Fibroblast of lung (primary cell): Measurements from ENCODE around the gene SHQ1. TPM values are rescaled to one million over a fixed set of nuclear protein-coding genes. Genes with fewer than 3 reads are reported as not detected.
"Not testable (repeated sequence)": the region's sequence is repeated elsewhere in the genome, so short reads cannot be mapped to it uniquely, and the experiment has no call there.

Experiments used
- DNase-seq, 2 donors: peaks; one replicate each; pipeline versions ENCODE4 v3.0.0 to v3.0.0-alpha.2; 2010; ENCODE audit warnings: low read depth in 2 of 2
- H2AFZ ChIP-seq: 2 replicates; pipeline ENCODE4 v1.5.1; 2012; ENCODE audit warnings: low read length, control low read depth, inconsistent platforms
- H3K27ac ChIP-seq: 2 replicates; pipeline ENCODE4 v1.5.1; 2011; ENCODE audit warnings: low read length, control low read depth; ENCODE audit not compliant: insufficient read depth
- H3K27me3 ChIP-seq: 2 replicates; pipeline ENCODE4 v1.5.1; 2011; ENCODE audit warnings: mild to moderate bottlenecking, low read length; ENCODE audit not compliant: control insufficient read depth, insufficient read depth
- H3K36me3 ChIP-seq: 2 replicates; pipeline ENCODE4 v1.5.1; 2011; ENCODE audit warnings: low read length; ENCODE audit not compliant: control insufficient read depth, insufficient read depth
- H3K4me1 ChIP-seq: 2 replicates; pipeline ENCODE4 v1.5.1; 2011; ENCODE audit warnings: low read length; ENCODE audit not compliant: control insufficient read depth, insufficient read depth; ENCODE audit errors: extremely low read depth
- H3K4me2 ChIP-seq: 2 replicates; pipeline ENCODE4 v1.5.1; 2011; ENCODE audit warnings: low read length, control low read depth; ENCODE audit not compliant: insufficient read depth; ENCODE audit errors: extremely low read depth
- H3K4me3 ChIP-seq, 4 experiments: fragments of 200-600 bp in 1 of 4; sonication (generic) in 1 of 4; replicated peaks in 1 of 4; 2 replicates each; pipeline ENCODE4 v1.5.1; 2011 to 2016; ENCODE audit warnings: low read length in 4 of 4, low read depth in 3 of 4, mild to moderate bottlenecking in 3 of 4, control low read depth in 2 of 4, inconsistent platforms in 1 of 4, mixed read lengths in 1 of 4; ENCODE audit not compliant: insufficient read depth in 1 of 4; ENCODE audit errors: control extremely low read depth in 1 of 4
- H3K79me2 ChIP-seq: 2 replicates; pipeline ENCODE4 v1.5.1; 2012; ENCODE audit warnings: mild to moderate bottlenecking, low read length, inconsistent platforms; ENCODE audit not compliant: control insufficient read depth, insufficient read depth
- H3K9ac ChIP-seq: 2 replicates; pipeline ENCODE4 v1.5.1; 2011; ENCODE audit warnings: mild to moderate bottlenecking, low read length, control low read depth; ENCODE audit not compliant: insufficient read depth
- H3K9me3 ChIP-seq: 2 replicates; pipeline ENCODE4 v1.5.1; 2012; ENCODE audit warnings: low read depth, low read length; ENCODE audit not compliant: control insufficient read depth, insufficient read depth
- H4K20me1 ChIP-seq: 2 replicates; pipeline ENCODE4 v1.5.1; 2011; ENCODE audit warnings: low read length; ENCODE audit not compliant: control insufficient read depth, insufficient read depth; ENCODE audit errors: extremely low read depth
- EZH2 ChIP-seq: IDR thresholded peaks from 2 replicates; pipeline ENCODE4 v1.5.1; 2012; ENCODE audit warnings: low read length, control low read depth, mild to moderate bottlenecking; ENCODE audit errors: missing control alignments
- polyA plus RNA-seq, 2 donors: library from polyadenylated mRNA; depleted of rRNA in 1 of 2; stranded (reverse) in 1 of 2; unstranded in 1 of 2; fragments of >200 nt; gene quantifications; 2 replicates each; pipeline ENCODE4 v1.2.1, GENCODE V29; 2011 to 2012; ENCODE audit warnings: missing spikeins in 1 of 2
- total RNA-seq: library from RNA; depleted of rRNA; stranded (reverse); fragments of >200 nt; gene quantifications from 2 replicates; pipeline ENCODE4 v1.2.1, GENCODE V29; 2014
- TF ChIP-seq, protein P1 (sequence below), 2 donors: IDR thresholded peaks in 1 of 2; conservative IDR thresholded peaks in 1 of 2; 1 replicate in 1 of 2; 2 replicates in 1 of 2; pipeline ENCODE4 v1.5.1; 2011 to 2012; ENCODE audit warnings: low read length in 2 of 2, control low read depth in 1 of 2, inconsistent platforms in 1 of 2, low read depth in 1 of 2, mild to moderate bottlenecking in 1 of 2

Gene SHQ1
- total and polyA plus RNA-seq, 2 donors (not counting 1 experiment from before 2014, with no cell fraction given): 12.2 to 15.5 TPM

DNA sequence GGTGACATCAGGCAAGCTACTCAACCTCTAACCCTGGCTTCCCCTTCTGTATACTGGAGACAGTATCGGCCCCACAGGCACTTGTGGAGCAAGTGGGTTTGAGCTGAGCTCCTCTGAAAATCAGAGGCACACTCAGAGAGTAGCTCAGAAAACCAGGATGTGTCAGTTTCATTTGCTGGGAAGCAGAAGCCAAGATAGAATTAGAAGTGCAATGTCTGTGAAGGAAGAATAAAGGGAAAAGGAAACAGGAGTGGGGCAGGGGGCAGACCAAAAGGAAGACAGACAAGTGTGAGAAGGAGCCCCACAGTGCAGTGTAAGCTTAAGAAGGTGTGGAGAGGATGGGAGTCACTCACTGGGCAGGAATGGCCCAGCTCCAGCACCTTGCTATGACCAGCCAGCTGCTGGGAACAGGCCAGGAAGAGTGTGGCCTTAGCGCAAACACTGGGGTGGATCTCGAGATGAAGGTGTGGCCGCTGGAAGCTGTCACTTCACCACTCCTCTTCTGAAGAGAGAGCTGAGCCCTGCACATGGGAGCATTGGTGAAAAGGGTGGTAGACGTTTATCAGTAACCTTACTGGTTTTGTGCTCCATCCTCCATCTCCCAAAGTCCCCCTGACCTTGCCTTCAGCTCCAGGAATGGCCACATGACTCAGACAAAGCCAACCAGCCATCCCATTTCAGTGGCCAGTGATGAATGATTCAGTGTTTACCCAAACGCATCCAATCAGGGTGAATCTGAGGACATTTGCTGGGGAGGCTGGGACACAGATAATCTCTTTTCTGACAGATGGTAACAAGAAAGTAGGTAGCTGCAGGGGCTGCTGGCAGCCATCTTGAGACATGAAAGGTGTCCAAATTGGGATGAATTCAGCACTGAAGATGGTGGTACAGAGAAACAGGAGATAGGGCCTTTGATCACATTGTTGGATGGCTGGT is 108.4 kb downstream of the SHQ1 start:
- TF ChIP-seq, protein P1, sequence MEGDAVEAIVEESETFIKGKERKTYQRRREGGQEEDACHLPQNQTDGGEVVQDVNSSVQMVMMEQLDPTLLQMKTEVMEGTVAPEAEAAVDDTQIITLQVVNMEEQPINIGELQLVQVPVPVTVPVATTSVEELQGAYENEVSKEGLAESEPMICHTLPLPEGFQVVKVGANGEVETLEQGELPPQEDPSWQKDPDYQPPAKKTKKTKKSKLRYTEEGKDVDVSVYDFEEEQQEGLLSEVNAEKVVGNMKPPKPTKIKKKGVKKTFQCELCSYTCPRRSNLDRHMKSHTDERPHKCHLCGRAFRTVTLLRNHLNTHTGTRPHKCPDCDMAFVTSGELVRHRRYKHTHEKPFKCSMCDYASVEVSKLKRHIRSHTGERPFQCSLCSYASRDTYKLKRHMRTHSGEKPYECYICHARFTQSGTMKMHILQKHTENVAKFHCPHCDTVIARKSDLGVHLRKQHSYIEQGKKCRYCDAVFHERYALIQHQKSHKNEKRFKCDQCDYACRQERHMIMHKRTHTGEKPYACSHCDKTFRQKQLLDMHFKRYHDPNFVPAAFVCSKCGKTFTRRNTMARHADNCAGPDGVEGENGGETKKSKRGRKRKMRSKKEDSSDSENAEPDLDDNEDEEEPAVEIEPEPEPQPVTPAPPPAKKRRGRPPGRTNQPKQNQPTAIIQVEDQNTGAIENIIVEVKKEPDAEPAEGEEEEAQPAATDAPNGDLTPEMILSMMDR (conservative IDR thresholded peaks at IDR 0.05 in 1 of 2, IDR thresholded peaks at IDR 0.05 in 1 of 2; ENCODE audit: low read depth in 1 of 2, low read length in 2 of 2): no peak
- no peak for TF ChIP-seq EZH2
- Histone ChIP-seq H3K27ac (no peak overlapping the region), H2AFZ (no peak overlapping the region), H3K27me3 (no peaks in the 10 kb centered on the region), H4K20me1 (no peaks in the 10 kb centered on the region), H3K4me2 (no peak overlapping the region), H3K36me3 (no peaks in the 10 kb centered on the region), H3K9me3 (no peaks in the 10 kb centered on the region), H3K4me1 (no peaks in the 10 kb centered on the region), H3K9ac (no peak overlapping the region), H3K4me3 (no peak overlapping the region), H3K79me2 (no peaks in the 10 kb centered on the region)
- no peak for DNase-seq

DNA sequence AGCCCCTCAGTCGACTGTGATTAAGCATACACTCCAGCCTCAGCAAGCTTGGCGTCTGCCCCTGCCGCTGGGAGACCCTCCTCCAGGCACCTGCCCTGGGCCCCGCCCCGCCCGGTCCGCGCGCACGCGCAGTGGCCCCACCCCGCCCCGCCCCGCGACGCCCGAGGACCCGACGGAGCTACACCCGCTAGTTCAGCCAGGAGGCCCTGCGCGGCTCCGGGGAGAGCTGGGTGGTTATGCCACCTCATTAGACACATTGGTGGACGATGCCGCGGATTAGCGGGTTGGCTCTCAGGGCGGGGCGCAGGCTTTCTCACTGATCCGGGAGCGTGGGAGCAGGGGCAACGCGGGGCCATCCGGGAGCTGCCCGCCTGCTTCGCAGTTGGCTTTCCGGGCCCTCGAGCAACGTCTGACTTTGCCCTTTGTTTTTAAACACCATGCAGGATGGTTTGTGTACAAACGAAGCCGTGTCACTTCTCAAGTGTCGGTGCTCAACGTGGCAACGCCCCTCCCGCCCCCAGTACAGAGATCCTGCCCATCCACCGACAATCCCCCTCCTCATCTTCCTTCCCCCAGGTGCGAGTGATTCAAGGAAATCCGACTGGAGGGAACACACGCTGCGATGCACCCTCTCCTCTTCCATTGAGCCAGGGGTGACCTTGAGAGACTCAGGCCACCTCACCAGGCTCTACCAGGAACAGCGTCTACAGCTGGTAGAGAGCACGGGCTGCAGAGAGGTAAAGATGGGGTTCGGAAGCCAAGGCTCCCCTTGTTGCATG is 109.3 kb downstream of the SHQ1 start:
- H3K9ac ChIP-seq: no peak overlapping the region
- DNase-seq: peak; percentile 13 to 24
- peak overlapping the region in 1 of 4 experiments; percentile 42 for H3K4me3 ChIP-seq
- H3K79me2 ChIP-seq: no peaks in the 10 kb centered on the region
- TF ChIP-seq, protein P1 (conservative IDR thresholded peaks at IDR 0.05 in 1 of 2, IDR thresholded peaks at IDR 0.05 in 1 of 2; ENCODE audit: low read depth in 1 of 2, low read length in 2 of 2): no peak
- H3K4me2 ChIP-seq: peak overlapping the region; percentile 68
- no peaks in the 10 kb centered on the region for H3K4me1 ChIP-seq
- H3K9me3 ChIP-seq: no peaks in the 10 kb centered on the region
- H3K36me3 ChIP-seq: no peaks in the 10 kb centered on the region
- no peak overlapping the region for H3K27ac ChIP-seq
- no peaks in the 10 kb centered on the region for H3K27me3 ChIP-seq
- peak overlapping the region; percentile 44 for H2AFZ ChIP-seq
- H4K20me1 ChIP-seq: no peaks in the 10 kb centered on the region

DNA sequence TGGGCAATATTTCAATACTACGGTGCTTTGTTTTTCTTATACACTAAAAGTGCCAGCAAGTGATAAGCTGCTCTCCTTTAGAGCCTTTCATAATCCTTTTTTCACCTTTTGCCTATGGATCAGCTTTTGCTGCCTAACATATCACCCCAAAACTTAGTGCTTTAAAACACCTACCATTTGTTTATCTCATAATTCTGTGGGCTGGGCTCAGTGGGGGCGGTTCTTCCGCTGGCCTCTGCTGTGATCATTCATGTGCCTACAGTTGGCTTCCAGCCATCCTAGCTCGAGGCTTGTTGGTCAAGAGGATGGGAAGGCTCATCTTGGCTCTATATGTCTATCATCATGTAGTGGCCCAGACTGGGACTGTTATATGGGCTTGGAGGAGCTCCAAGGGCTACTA is 113.2 kb downstream of the SHQ1 start:
- not testable (repeated sequence) for H3K4me2 ChIP-seq, H3K27ac ChIP-seq, H3K36me3 ChIP-seq, H3K4me3 ChIP-seq, H2AFZ ChIP-seq, H3K9me3 ChIP-seq, H3K9ac ChIP-seq, H3K79me2 ChIP-seq, H3K4me1 ChIP-seq, H4K20me1 ChIP-seq, H3K27me3 ChIP-seq, DNase-seq
